Skeletal muscle tissue (tissue), 4 donors: ENCODE results near the gene PSMA2. TPM values are rescaled to one million over a fixed set of nuclear protein-coding genes. Genes with fewer than 3 reads are reported as not detected.

ENCODE experiments used
- H3K27ac ChIP-seq: one replicate; pipeline ENCODE4 v1.7.0; 2013; ENCODE audit warnings: mild to moderate bottlenecking, low read depth, low read length, inconsistent platforms
- H3K27me3 ChIP-seq, 3 donors: one replicate each; pipeline ENCODE4 v1.7.0; 2013; ENCODE audit warnings: low read length in 3 of 3; ENCODE audit not compliant: control insufficient read depth in 3 of 3, insufficient read depth in 3 of 3
- H3K36me3 ChIP-seq, 3 donors: one replicate each; pipeline ENCODE4 v1.7.0; 2013; ENCODE audit warnings: low read length in 3 of 3; ENCODE audit not compliant: control insufficient read depth in 3 of 3, insufficient read depth in 3 of 3
- H3K4me1 ChIP-seq, 3 donors: one replicate each; pipeline ENCODE4 v1.7.0; 2013; ENCODE audit warnings: low read length in 3 of 3, mild to moderate bottlenecking in 3 of 3; ENCODE audit not compliant: control insufficient read depth in 3 of 3, insufficient read depth in 3 of 3
- H3K4me3 ChIP-seq, 3 donors: one replicate each; pipeline ENCODE4 v1.7.0; 2013; ENCODE audit warnings: low read length in 3 of 3
- H3K9ac ChIP-seq, 3 donors: one replicate each; pipeline ENCODE4 v1.7.0; 2013; ENCODE audit warnings: low read length in 3 of 3, mild to moderate bottlenecking in 3 of 3, moderate library complexity in 2 of 3, low read depth in 1 of 3
- H3K9me3 ChIP-seq, 3 donors: one replicate each; pipeline ENCODE4 v1.7.0; 2013; ENCODE audit warnings: low read length in 3 of 3; ENCODE audit not compliant: control insufficient read depth in 3 of 3
- total RNA-seq: library from RNA; depleted of rRNA; stranded (reverse); fragments of >200 nt; gene quantifications from one replicate; pipeline ENCODE4 v1.2.3, GENCODE V29; 2014
- donor health status: Osteomylitis.

The PSMA2 gene
- total RNA-seq, 1 donor from 2014 or later: 54.3 TPM

GRCh38 chr7:42928754-42929153, 3.2 kb downstream of the PSMA2 start:
- H3K9me3 ChIP-seq: no peaks in the 10 kb centered on the region
- H3K27ac ChIP-seq: no peak overlapping the region
- H3K4me3 ChIP-seq: no peak overlapping the region
- H3K4me1 ChIP-seq: peaks cover 24 to 41% (median 39%) of the 10 kb centered on the region in 3 donors
- no peak overlapping the region for H3K9ac ChIP-seq
- no peaks in the 10 kb centered on the region for H3K27me3 ChIP-seq
- H3K36me3 ChIP-seq: peaks cover 8 to 27% (median 23%) of the 10 kb centered on the region in 3 donors

- Histone ChIP-seq H3K4me1 (peaks cover 17 to 27% (median 26%) of the 10 kb centered on the region in 3 donors), H3K4me3 (no peak overlapping the region), H3K36me3 (peaks cover 12 to 49% (median 40%) of the 10 kb centered on the region in 3 donors)
These were observed 5.8 kb downstream of the PSMA2 start for GRCh38 chr7:42926204-42926603.

GRCh38 chr7:42925630-42926029, 6.3 kb downstream of the PSMA2 start:
- H3K27ac ChIP-seq: no peak overlapping the region
- peaks cover 17 to 55% (median 44%) of the 10 kb centered on the region in 3 donors for H3K36me3 ChIP-seq
- H3K9me3 ChIP-seq: no peaks in the 10 kb centered on the region
- H3K27me3 ChIP-seq: no peaks in the 10 kb centered on the region
- H3K9ac ChIP-seq: no peak overlapping the region
- H3K4me1 ChIP-seq: peaks cover 12 to 21% (median 20%) of the 10 kb centered on the region in 3 donors
- no peak overlapping the region for H3K4me3 ChIP-seq

More at GRCh38 chr7:42926204-42926603, 5.8 kb downstream of the PSMA2 start:
- Histone ChIP-seq H3K9ac (no peak overlapping the region), H3K27me3 (no peaks in the 10 kb centered on the region), H3K27ac (no peak overlapping the region), H3K9me3 (no peaks in the 10 kb centered on the region)

- H3K9ac ChIP-seq: no peak overlapping the region
- H3K27ac ChIP-seq: no peak overlapping the region
- H3K36me3 ChIP-seq: peaks cover 23 to 67% (median 57%) of the 10 kb centered on the region in 3 donors
- no peaks in the 10 kb centered on the region for H3K9me3 ChIP-seq
- H3K27me3 ChIP-seq: no peaks in the 10 kb centered on the region
- peaks cover 1 to 9% (median 7%) of the 10 kb centered on the region in 3 donors for H3K4me1 ChIP-seq
- no peak overlapping the region for H3K4me3 ChIP-seq
These were observed 7.6 kb downstream of the PSMA2 start for GRCh38 chr7:42924223-42924838.

GRCh38 chr7:42922017-42922753, 9.8 kb downstream of the PSMA2 start:
- H3K4me3 ChIP-seq: no peak overlapping the region
- H3K27me3 ChIP-seq: no peaks in the 10 kb centered on the region
- H3K9me3 ChIP-seq: no peaks in the 10 kb centered on the region
- no peak overlapping the region for H3K9ac ChIP-seq
- no peaks in the 10 kb centered on the region for H3K4me1 ChIP-seq
- H3K36me3 ChIP-seq: peaks cover 26 to 68% (median 66%) of the 10 kb centered on the region in 3 donors
- H3K27ac ChIP-seq: no peak overlapping the region

- peaks cover 8 to 17% (median 11%) of the 10 kb centered on the region in 3 donors for H3K4me1 ChIP-seq
- H3K9ac ChIP-seq: no peak overlapping the region
- no peak overlapping the region for H3K4me3 ChIP-seq
- H3K9me3 ChIP-seq: no peaks in the 10 kb centered on the region
- H3K27me3 ChIP-seq: no peaks in the 10 kb centered on the region
- no peak overlapping the region for H3K27ac ChIP-seq
- H3K36me3 ChIP-seq: peaks cover 17 to 39% (median 31%) of the 10 kb centered on the region in 3 donors
These were observed 16.6 kb downstream of the PSMA2 start for GRCh38 chr7:42915356-42915755.

- no peak overlapping the region for H3K4me3 ChIP-seq
- H3K4me1 ChIP-seq: peaks cover 8 to 19% (median 11%) of the 10 kb centered on the region in 3 donors
- peak overlapping the region; percentile 26 for H3K27ac ChIP-seq
- no peak overlapping the region for H3K9ac ChIP-seq
- peaks cover 11 to 31% (median 27%) of the 10 kb centered on the region in 3 donors for H3K36me3 ChIP-seq
- no peaks in the 10 kb centered on the region for H3K27me3 ChIP-seq
- H3K9me3 ChIP-seq: no peaks in the 10 kb centered on the region
These were observed 17.4 kb downstream of the PSMA2 start for GRCh38 chr7:42914421-42915045.

- Histone ChIP-seq H3K9me3 (no peaks in the 10 kb centered on the region), H3K27me3 (no peaks in the 10 kb centered on the region), H3K36me3 (peaks cover 9 to 25% (median 22%) of the 10 kb centered on the region in 3 donors), H3K9ac (no peak overlapping the region), H3K27ac (peak overlapping the region; percentile 6), H3K4me1 (peaks cover 8 to 19% (median 11%) of the 10 kb centered on the region in 3 donors), H3K4me3 (no peak overlapping the region)
These were observed 18.0 kb downstream of the PSMA2 start for GRCh38 chr7:42914009-42914408.

GRCh38 chr7:42913591-42913990, 18.4 kb downstream of the PSMA2 start:
- Histone ChIP-seq H3K9ac (no peak overlapping the region), H3K9me3 (no peaks in the 10 kb centered on the region), H3K27me3 (no peaks in the 10 kb centered on the region), H3K36me3 (peaks cover 8 to 23% (median 21%) of the 10 kb centered on the region in 3 donors), H3K27ac (peak overlapping the region; percentile 6), H3K4me1 (peaks cover 8 to 19% (median 11%) of the 10 kb centered on the region in 3 donors), H3K4me3 (no peak overlapping the region)
